ENCODE measurements around the gene LIN37. TPM values are rescaled to one million over a fixed set of nuclear protein-coding genes. Genes with fewer than 3 reads are reported as not detected.

The LIN37 gene
- total RNA-seq, 1 experiment from 2014 or later = 5.9 TPM

DNA sequence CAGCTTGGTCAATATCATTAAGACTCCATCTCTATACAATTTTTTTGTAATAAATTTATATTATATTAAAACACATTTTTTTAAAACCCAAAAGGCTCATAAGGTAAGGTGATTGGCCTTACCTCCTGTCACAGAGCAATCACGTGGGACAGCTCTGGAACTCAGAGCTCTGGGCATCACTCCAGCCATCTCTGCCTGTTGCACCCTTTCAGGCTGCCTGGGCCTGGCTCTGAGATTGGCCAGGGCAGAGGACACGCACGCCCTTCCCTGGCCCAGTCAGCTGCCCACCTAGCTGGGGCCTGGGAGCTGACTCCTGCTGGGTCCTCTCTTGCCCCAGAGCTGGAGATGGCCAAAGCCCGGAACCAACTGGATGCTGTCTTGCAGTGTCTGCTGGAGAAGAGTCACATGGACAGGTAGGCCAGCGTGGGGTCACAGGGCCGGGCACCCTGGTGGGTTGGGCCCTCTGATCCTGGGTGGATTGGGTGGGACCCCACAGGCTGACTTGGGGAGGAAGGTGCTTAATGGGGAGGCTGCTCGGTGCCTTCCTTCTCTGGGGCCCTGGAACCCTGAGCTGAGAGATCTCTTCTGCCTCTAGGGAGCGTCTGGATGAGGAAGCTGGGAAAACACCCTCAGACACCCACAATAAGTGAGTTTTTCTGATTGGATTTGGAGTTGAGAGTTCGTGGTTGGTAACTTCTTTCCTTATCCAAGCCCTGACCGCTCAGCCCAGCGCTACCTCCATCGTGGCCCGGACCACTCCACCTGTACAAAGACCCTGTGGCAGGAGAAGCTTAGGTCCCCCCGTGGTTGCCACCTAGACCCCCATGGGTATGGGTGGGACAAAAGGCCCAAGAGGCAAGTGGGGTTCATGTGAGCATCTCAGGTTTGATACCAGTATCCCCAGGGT lies 3.7 kb downstream of the LIN37 start:
- no peak overlapping the region for H3K23ac ChIP-seq (ENCODE audit: insufficient read length, low read depth, low read length)
- WGBS (ENCODE audit: extremely low coverage, insufficient read length, low lambda C conversion rate) = no CpG with 5 or more reads among the region's 14 CpGs
- no peaks in the 10 kb centered on the region for H4K20me1 ChIP-seq (ENCODE audit: control insufficient read depth, insufficient read depth, insufficient read length)
- H3K36me3 Mint-ChIP-seq (ENCODE audit: insufficient read depth in 1 of 3, low read depth in 3 of 3) = peaks cover 0 to 7% (median 6%) of the 10 kb centered on the region in 3 experiments; a peak in 3 of 7 replicates
- no peak overlapping the region for H4K91ac ChIP-seq (ENCODE audit: insufficient read length, low read depth, low read length)
- no peak overlapping the region for H2AFZ ChIP-seq (ENCODE audit: low read length)
- H3K56ac ChIP-seq (ENCODE audit: insufficient read length, low read depth, low read length) = no peak overlapping the region
- no peak overlapping the region for H3K9ac ChIP-seq (ENCODE audit: extremely low read depth, insufficient read length, low read length)
- peaks cover 15 to 23% of the 10 kb centered on the region in 2 experiments for H3K4me1 Mint-ChIP-seq
- H3K4me1 ChIP-seq (ENCODE audit: insufficient read depth, low read length) = no peaks in the 10 kb centered on the region
- no peak overlapping the region for H3K27ac ChIP-seq (ENCODE audit: insufficient read length, low read depth, low read length)
- H3K27ac Mint-ChIP-seq = no peak overlapping the region
- no peaks in the 10 kb centered on the region for H3K9me3 Mint-ChIP-seq
- H3K79me2 ChIP-seq (ENCODE audit: insufficient read depth, low read length) = no peaks in the 10 kb centered on the region
- no peak overlapping the region for H3T11ph ChIP-seq (ENCODE audit: low read length)
- no peaks in the 10 kb centered on the region for H3K79me1 ChIP-seq (ENCODE audit: insufficient read depth, low read depth, low read length, poor library complexity, severe bottlenecking)
- no peak overlapping the region for H2BK15ac ChIP-seq (ENCODE audit: low read depth, low read length)
- H3K4me3 Mint-ChIP-seq = no peak overlapping the region
- no peak overlapping the region for H2BK5ac ChIP-seq (ENCODE audit: insufficient read length, low read length)
- no peak overlapping the region for H3K18ac ChIP-seq (ENCODE audit: insufficient read length, low read depth, low read length)
- no peaks in the 10 kb centered on the region for H3K9me3 ChIP-seq (ENCODE audit: control insufficient read depth, low read depth, low read length)
- no peak overlapping the region for H2BK120ac ChIP-seq (ENCODE audit: low read depth, low read length, poor library complexity, severe bottlenecking)
- no peak overlapping the region for H3K4ac ChIP-seq (ENCODE audit: low read depth, low read length)
- no peak overlapping the region for H2BK12ac ChIP-seq (ENCODE audit: insufficient read length, low read depth, low read length)
- no peak overlapping the region for H3K4me2 ChIP-seq (ENCODE audit: insufficient read depth, insufficient read length, low read length)
- H4K8ac ChIP-seq (replicated peaks; ENCODE audit: insufficient read length, low read depth, low read length) = no peak overlapping the region
- no peaks in the 10 kb centered on the region for H3K27me3 ChIP-seq (ENCODE audit: insufficient read depth, low read length)
- no peak overlapping the region for H3K14ac ChIP-seq (ENCODE audit: insufficient read depth, low read length)
- no peak overlapping the region for H2AK5ac ChIP-seq (ENCODE audit: insufficient read length, low read length)
- H2BK20ac ChIP-seq (ENCODE audit: low read depth, low read length, poor library complexity, severe bottlenecking) = no peak overlapping the region
- DNase-seq = no peak
- TF ChIP-seq, protein P1, sequence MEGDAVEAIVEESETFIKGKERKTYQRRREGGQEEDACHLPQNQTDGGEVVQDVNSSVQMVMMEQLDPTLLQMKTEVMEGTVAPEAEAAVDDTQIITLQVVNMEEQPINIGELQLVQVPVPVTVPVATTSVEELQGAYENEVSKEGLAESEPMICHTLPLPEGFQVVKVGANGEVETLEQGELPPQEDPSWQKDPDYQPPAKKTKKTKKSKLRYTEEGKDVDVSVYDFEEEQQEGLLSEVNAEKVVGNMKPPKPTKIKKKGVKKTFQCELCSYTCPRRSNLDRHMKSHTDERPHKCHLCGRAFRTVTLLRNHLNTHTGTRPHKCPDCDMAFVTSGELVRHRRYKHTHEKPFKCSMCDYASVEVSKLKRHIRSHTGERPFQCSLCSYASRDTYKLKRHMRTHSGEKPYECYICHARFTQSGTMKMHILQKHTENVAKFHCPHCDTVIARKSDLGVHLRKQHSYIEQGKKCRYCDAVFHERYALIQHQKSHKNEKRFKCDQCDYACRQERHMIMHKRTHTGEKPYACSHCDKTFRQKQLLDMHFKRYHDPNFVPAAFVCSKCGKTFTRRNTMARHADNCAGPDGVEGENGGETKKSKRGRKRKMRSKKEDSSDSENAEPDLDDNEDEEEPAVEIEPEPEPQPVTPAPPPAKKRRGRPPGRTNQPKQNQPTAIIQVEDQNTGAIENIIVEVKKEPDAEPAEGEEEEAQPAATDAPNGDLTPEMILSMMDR (conservative IDR thresholded peaks at IDR 0.05) = no peak
- no peak overlapping the region for H4K5ac ChIP-seq (ENCODE audit: insufficient read length, low read depth, low read length)
- H3K23me2 ChIP-seq (ENCODE audit: insufficient read length, low read depth, low read length, poor library complexity, severe bottlenecking) = peaks cover 13% of the 10 kb centered on the region
- H3K27me3 Mint-ChIP-seq (ENCODE audit: low read depth) = peaks cover 7% of the 10 kb centered on the region

Data from H9 (cell line).